B cell (primary cell): ENCODE results near the gene ZSWIM6. TPM values are rescaled to one million over a fixed set of nuclear protein-coding genes. Genes with fewer than 3 reads are reported as not detected.

Experiments used
- ATAC-seq: fragments of 200-7000 bp; cut with Tn5 transposase; one replicate; pipeline ENCODE4 v1.10.0; 2021; ENCODE audit warnings: low read depth, mild to moderate bottlenecking, moderate number of reproducible peaks, moderate library complexity
- CTCF ChIA-PET: fragments of 350-600 bp; sonication (Branson Sonifier 250); formaldehyde crosslinking; loops from one replicate; lab custom pipeline; 2021; ENCODE audit warnings: antibody characterized with exemption, inconsistent platforms; lab: Charles Lee
- POLR2A ChIA-PET: fragments of 350-600 bp; sonication (Branson Sonifier 250); formaldehyde crosslinking; loops from one replicate; lab custom pipeline; 2021; ENCODE audit warnings: antibody characterized with exemption; lab: Charles Lee
- DNase-seq: peaks from one replicate; pipeline ENCODE4 v3.0.0; 2013
- H2AFZ ChIP-seq: 2 replicates; pipeline ENCODE4 v1.6.1; 2012; ENCODE audit warnings: mild to moderate bottlenecking, low read depth, low read length; ENCODE audit not compliant: insufficient read depth, poor library complexity, severe bottlenecking
- H3K27ac ChIP-seq, 2 donors: 1 replicate in 1 of 2; 2 replicates in 1 of 2; pipeline ENCODE4 v1.5.1; 2012 to 2013; ENCODE audit warnings: low read length in 2 of 2, mild to moderate bottlenecking in 2 of 2, moderate library complexity in 1 of 2
- H3K27me3 ChIP-seq, 4 experiments: fragments of 200-600 bp in 1 of 4; sonication (generic) in 1 of 4; replicated peaks in 1 of 4; 1 replicate in 2 of 4; 2 replicates in 2 of 4; pipeline versions ENCODE4 v1.6.1 to v1.7.0; 2013 to 2016; ENCODE audit warnings: low read length in 3 of 4, mild to moderate bottlenecking in 2 of 4, mixed read lengths in 1 of 4, moderate library complexity in 1 of 4; ENCODE audit not compliant: insufficient read depth in 4 of 4, control insufficient read depth in 3 of 4; ENCODE audit errors: control extremely low read depth in 1 of 4
- H3K36me3 ChIP-seq, 2 experiments: replicated peaks in 1 of 2; 1 replicate in 1 of 2; 2 replicates in 1 of 2; pipeline versions ENCODE4 v1.6.1 to v1.7.1; 2013; ENCODE audit warnings: low read length in 1 of 2; ENCODE audit not compliant: insufficient read depth in 2 of 2, control insufficient read depth in 1 of 2; ENCODE audit errors: control extremely low read depth in 1 of 2, extremely low read depth in 1 of 2
- H3K4me1 ChIP-seq, 2 donors: fragments of 200-600 bp in 1 of 2; sonication (generic) in 1 of 2; 1 replicate in 1 of 2; 2 replicates in 1 of 2; pipeline versions ENCODE4 v1.5.1 to v1.6.1; 2013 to 2017; ENCODE audit warnings: low read length in 2 of 2; ENCODE audit not compliant: control insufficient read depth in 2 of 2, insufficient read depth in 2 of 2
- H3K4me2 ChIP-seq: replicated peaks from 2 replicates; pipeline ENCODE3; 2012; ENCODE audit warnings: mild to moderate bottlenecking, low read depth, low read length; ENCODE audit not compliant: poor library complexity, severe bottlenecking
- H3K4me3 ChIP-seq, 5 experiments: fragments of 200-600 bp in 1 of 5; sonication (generic) in 1 of 5; 1 replicate in 3 of 5; 2 replicates in 2 of 5; pipeline versions ENCODE4 v1.5.1 to v1.7.0; 2011 to 2016; ENCODE audit warnings: low read length in 4 of 5, mild to moderate bottlenecking in 4 of 5, low read depth in 2 of 5, control low read depth in 1 of 5, moderate library complexity in 1 of 5; ENCODE audit not compliant: insufficient read depth in 1 of 5; ENCODE audit errors: control extremely low read depth in 1 of 5, extremely low read depth in 1 of 5
- H3K79me2 ChIP-seq: fragments of 200-600 bp; sonication (generic); one replicate; pipeline ENCODE4 v1.6.0; 2016; ENCODE audit warnings: low read length; ENCODE audit not compliant: control insufficient read depth, insufficient read depth
- H3K9ac ChIP-seq: fragments of 200-600 bp; sonication (generic); 2 replicates; pipeline ENCODE4 v1.6.1; 2017; ENCODE audit warnings: mild to moderate bottlenecking, low read length, moderate library complexity
- H3K9me3 ChIP-seq, 3 donors: one replicate each; pipeline versions ENCODE4 v1.6.1 to v1.7.1; 2013; ENCODE audit warnings: low read length in 2 of 3; ENCODE audit not compliant: control insufficient read depth in 2 of 3, insufficient read depth in 1 of 3; ENCODE audit errors: control extremely low read depth in 1 of 3
- H4K20me1 ChIP-seq: 2 replicates; pipeline ENCODE4 v1.6.0; 2012; ENCODE audit warnings: mild to moderate bottlenecking, low read length; ENCODE audit not compliant: insufficient read depth, control insufficient read depth, poor library complexity, severe bottlenecking
- H3K27ac Mint-ChIP-seq: one replicate; pipeline ENCODE4 v1.8.0; 2021; ENCODE audit warnings: mixed read lengths
- H3K27me3 Mint-ChIP-seq: one replicate; pipeline ENCODE4 v1.8.0; 2021; ENCODE audit warnings: mixed read lengths
- H3K4me1 Mint-ChIP-seq: one replicate; pipeline ENCODE4 v1.8.0; 2021; ENCODE audit warnings: mixed read lengths
- H3K4me3 Mint-ChIP-seq: one replicate; pipeline ENCODE4 v1.8.0; 2021; ENCODE audit warnings: mixed read lengths
- H3K9me3 Mint-ChIP-seq: one replicate; pipeline ENCODE4 v1.8.0; 2022; ENCODE audit warnings: mixed read lengths; ENCODE audit not compliant: insufficient read depth
- CTCF ChIP-seq: fragments of 200-600 bp; IDR thresholded peaks from one replicate; pipeline ENCODE4 v1.8.0; 2022; ENCODE audit warnings: antibody characterized with exemption, mild to moderate bottlenecking
- EZH2 ChIP-seq: IDR thresholded peaks from 2 replicates; pipeline ENCODE4 v1.6.1; 2012; ENCODE audit warnings: borderline replicate concordance, low read depth, mild to moderate bottlenecking, moderate library complexity, low read length; ENCODE audit not compliant: insufficient read depth, poor library complexity, severe bottlenecking
- WGBS: methylation state at CpG from one replicate; pipeline ENCODE4 v1.1.5; 2013; ENCODE audit warnings: missing lambda C conversion rate; ENCODE audit not compliant: insufficient coverage; 5-methylcytosine and 5-hydroxymethylcytosine counted together
- intact Hi-C: fragments of 100-400 bp; cut with micrococcal nuclease; formaldehyde crosslinking; loops from one replicate; pipeline ENCODE4 v1.10.0; 2022
- polyA plus RNA-seq: library from polyadenylated mRNA; depleted of rRNA; stranded (reverse); fragments of >200 nt; gene quantifications from 2 replicates; pipeline ENCODE4 v1.2.3, GENCODE V29; 2012
- total RNA-seq, 2 donors: library from RNA; stranded (reverse); fragments of 120-200 nt in 1 of 2; gene quantifications; 1 replicate in 1 of 2; 2 replicates in 1 of 2; pipeline versions ENCODE4 v1.2.3 to v1.2.4, GENCODE V29; 2013 to 2022

Gene ZSWIM6
- total and polyA plus RNA-seq, 2 donors (not counting 1 experiment from before 2014, with no cell fraction given): 7.9 to 16.4 TPM

GRCh38 chr5:61551637-61552313 lies 219.7 kb downstream of the ZSWIM6 start:
- Mint-ChIP-seq H3K4me1 (no peaks in the 10 kb centered on the region), H3K27ac (no peak overlapping the region), H3K27me3 (peaks cover 4% of the 10 kb centered on the region), H3K9me3 (no peaks in the 10 kb centered on the region), H3K4me3 (no peak overlapping the region)
- no peaks in the 10 kb centered on the region for H3K4me1 ChIP-seq
- ChIA-PET CTCF (no interaction called here), POLR2A (no interaction called here)
- no peak overlapping the region for H3K9ac ChIP-seq
- ATAC-seq (no peak), DNase-seq (no peak)
- H3K9me3 ChIP-seq: no peaks in the 10 kb centered on the region
- intact Hi-C loops: no loop called here
- WGBS: 80% methylated on average over 1 of the region's 5 CpGs
- H2AFZ ChIP-seq: no peak overlapping the region
- no peak overlapping the region for H3K4me2 ChIP-seq
- peaks cover 1 to 3% of the 10 kb centered on the region in 2 experiments for H3K36me3 ChIP-seq
- TF ChIP-seq EZH2: no peak
- no peak for TF ChIP-seq CTCF
- H3K27me3 ChIP-seq: no peaks in the 10 kb centered on the region
- no peaks in the 10 kb centered on the region for H4K20me1 ChIP-seq
- no peaks in the 10 kb centered on the region for H3K79me2 ChIP-seq
- H3K4me3 ChIP-seq: no peak overlapping the region
- no peak overlapping the region for H3K27ac ChIP-seq

- no peak overlapping the region for H3K9ac ChIP-seq
- no peak overlapping the region for H2AFZ ChIP-seq
- no peaks in the 10 kb centered on the region for H3K27me3 ChIP-seq
- H3K79me2 ChIP-seq: no peaks in the 10 kb centered on the region
- intact Hi-C loops: no loop called here
- Mint-ChIP-seq H3K27me3 (peaks cover 4% of the 10 kb centered on the region), H3K4me3 (no peak overlapping the region), H3K9me3 (no peaks in the 10 kb centered on the region), H3K4me1 (no peaks in the 10 kb centered on the region), H3K27ac (no peak overlapping the region)
- no peaks in the 10 kb centered on the region for H4K20me1 ChIP-seq
- TF ChIP-seq CTCF (no peak), EZH2 (no peak)
- CTCF ChIA-PET: no interaction called here
- H3K4me2 ChIP-seq: no peak overlapping the region
- no peak overlapping the region for H3K4me3 ChIP-seq
- POLR2A ChIA-PET: no interaction called here
- DNase-seq (no peak), ATAC-seq (no peak)
- H3K36me3 ChIP-seq: no peaks in the 10 kb centered on the region
- no peaks in the 10 kb centered on the region for H3K4me1 ChIP-seq
- no peak overlapping the region for H3K27ac ChIP-seq
- no peaks in the 10 kb centered on the region for H3K9me3 ChIP-seq
Observed at GRCh38 chr5:61559146-61559545, 227.1 kb downstream of the ZSWIM6 start.
